NCI-H524 (cell line): ENCODE measurements around the gene CNN2.

Source experiments
- DNase-seq, 2 experiments: peaks; one replicate each; lab custom pipeline; 2025; lab: John Stamatoyannopoulos, UW

The CNN2 gene

GRCh38 chr19:1026783-1027649 is 608 bp downstream of the CNN2 start:
- DNase-seq: no peak

- no peak for DNase-seq
Measured at GRCh38 chr19:1027650-1028061, 1.2 kb downstream of the CNN2 start.

DNA sequence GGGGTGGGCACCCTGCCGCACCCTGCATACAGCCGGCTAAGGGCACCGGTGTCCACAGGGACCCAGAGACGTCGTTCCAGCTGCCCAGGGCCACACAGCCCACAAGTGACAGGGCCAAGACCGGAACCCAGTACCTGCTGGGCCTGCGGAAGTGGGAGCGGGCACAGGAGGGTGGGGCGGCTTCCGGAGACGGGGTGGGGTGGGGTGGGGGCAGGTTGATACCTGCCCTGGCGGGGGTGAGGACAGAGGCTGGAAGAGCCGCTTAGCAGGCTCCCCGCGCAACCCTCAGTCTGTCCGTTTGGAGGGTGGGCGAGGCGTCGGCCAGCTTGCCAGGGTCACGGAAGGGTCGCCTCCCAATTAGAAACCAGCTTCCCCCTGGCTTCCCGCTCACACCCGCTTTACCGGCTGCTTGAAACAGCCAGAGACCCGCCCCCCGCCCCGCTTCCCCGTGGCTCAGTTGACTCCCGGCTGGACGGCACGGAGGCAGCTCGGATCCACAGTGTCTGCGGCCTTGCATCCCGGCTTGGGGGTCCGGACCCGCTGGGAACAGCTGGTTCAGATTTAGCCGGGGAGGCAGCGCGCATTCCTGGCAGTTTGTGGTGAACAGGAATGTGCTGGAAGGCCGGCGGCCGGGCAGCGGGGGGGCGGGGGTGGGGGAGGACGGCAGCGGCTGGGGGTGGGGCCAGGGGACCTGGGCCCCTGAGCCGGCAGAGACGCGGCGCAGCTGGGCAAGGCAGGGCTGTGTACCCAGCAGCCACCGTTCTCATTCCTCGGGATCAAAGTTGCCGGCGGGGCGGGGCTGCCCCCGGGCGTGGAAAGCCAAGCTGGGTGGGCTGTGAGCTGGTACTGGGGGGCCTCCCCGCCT is 1.9 kb downstream of the CNN2 start:
- DNase-seq: peak in 1 of 2 experiments; percentile 40

- DNase-seq: no peak
Measured at GRCh38 chr19:1032264-1032867, 6.0 kb downstream of the CNN2 start.

GRCh38 chr19:1035998-1036621 is 9.7 kb downstream of the CNN2 start:
- peak in 1 of 2 experiments; percentile 27 for DNase-seq

GRCh38 chr19:1037621-1038064 is 11.2 kb downstream of the CNN2 start:
- DNase-seq: no peak

DNA sequence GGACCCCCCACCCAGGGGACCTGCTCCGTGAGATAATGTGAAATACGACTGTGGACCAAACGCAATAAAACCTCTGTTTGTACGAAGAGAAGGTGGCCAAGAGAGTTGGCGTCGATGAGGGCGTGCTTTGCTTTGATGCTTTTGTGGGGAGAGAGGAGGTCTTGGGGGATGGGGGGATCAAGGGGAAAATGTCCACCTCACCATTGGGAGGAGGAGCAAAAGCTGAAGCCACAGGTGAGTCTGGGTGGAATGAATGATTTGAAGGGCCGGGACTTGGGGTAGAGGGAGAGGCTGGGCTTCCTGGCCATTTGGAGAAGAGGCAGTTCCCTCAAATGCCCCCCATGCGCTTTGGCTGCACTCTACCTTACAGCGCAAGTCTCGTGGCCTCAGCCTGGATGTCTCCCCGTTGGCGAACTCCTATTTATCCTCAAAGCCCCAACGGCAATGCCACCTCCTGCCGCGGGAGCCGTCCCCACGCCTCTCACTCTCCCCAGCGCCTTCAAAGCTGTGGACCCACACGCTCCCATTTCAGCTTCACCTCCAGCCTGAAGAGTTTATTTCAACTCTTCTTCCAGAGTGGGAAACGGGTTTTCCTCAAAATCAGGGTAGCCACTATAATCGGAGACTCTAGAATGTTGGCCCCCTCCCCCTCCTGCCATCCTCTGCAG is 12.7 kb downstream of the CNN2 start:
- no peak for DNase-seq

DNA sequence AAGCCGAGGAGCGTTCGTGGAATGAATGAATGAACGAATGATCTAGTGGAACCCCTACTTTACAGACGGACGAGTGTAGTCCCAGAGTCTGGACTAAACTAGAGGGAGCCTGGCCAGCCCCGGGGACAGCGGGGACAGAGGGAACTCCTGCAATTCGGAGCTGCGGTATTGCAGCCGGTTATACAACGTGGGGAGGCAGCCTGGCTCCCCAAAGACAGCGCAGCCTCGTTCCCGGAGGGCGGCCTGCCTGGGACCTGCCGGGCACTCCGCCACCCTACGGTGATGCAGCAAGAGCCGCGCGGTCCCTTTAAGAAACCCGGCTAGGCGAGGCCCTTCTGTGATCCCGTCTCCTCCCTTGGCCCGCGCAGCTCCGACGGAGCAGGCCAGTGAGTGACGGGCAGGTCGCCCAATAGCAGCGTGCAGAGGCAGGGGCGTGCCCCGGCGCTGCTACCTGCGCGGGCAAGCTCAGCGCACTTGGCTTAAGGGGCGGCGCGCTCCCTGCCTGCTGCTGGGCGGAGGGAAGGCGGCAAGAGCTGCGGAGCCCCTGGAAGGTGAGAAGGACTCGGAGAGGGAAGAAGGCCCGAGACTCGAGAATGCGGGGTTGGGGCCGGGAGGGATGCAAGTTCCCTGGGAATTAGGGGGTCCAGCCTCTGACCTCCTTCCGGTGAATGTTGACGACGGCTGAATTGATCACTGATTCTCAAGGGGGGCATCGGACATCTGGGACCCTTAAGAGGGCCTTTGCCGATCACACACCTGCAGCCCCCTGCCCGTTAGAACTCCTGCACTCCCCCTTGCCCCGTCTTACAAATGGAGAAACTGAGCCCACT is 13.5 kb downstream of the CNN2 start, which contains the start of gene ABCA7:
ABCA7 (plus strand) TSS at position 462 of the 830 bp plus-strand sequence. CDS start 1,255 bp downstream, outside the sequence.
- peak; percentile 97 to 99 for DNase-seq

GRCh38 chr19:1040476-1041271 is 14.3 kb downstream of the CNN2 start:
- DNase-seq: peak; percentile 97 to 99

DNA sequence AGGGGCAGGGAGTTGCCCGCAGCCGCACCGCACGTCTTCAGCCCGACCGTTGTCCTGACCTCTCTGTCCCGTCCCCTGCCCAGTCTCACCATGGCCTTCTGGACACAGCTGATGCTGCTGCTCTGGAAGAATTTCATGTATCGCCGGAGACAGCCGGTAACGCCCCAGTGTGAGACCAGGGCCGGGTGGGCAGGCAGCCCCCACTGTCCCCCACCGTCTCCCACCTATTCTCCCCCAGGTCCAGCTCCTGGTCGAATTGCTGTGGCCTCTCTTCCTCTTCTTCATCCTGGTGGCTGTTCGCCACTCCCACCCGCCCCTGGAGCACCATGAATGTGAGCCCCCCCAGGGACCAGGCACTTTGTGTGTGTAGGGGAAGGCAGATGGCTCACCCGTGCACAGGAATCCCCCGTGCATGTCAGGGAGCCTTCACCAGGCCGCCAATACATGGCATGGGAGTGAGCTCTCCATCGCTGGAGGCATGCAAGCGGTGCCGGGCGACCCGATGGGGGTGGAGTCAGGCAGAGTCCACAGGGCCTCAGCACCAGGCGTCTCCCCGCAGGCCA is 14.9 kb downstream of the CNN2 start:
- peak in 1 of 2 experiments; percentile 44 for DNase-seq

DNA sequence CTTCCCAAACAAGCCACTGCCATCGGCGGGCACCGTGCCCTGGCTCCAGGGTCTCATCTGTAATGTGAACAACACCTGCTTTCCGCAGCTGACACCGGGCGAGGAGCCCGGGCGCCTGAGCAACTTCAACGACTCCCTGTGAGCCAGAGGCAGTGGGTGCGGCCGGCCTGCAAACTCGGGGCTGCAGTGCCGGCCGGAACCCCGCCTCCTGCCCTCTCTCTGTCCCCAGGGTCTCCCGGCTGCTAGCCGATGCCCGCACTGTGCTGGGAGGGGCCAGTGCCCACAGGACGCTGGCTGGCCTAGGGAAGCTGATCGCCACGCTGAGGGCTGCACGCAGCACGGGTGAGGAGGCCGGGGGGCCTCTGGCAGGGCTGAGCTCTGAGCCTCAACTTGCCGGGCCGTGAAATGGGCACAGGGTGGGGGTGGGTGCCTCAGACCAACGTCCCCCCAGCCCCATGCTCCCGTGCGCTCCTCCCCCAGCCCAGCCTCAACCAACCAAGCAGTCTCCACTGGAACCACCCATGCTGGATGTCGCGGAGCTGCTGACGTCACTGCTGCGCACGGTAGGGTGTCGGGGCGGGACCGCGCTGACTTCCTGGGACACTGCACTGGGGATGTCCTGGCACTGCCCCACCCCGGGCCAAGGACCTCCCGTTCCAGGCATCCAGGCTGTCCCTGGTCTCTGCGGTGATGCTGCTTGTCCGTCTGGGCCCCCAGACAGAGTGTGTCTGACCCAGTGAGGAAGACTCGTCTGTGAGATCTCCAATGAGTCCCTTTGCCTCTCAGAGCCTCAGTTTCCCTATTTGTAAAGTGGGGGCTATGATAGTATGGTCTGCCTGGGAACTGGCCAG is 15.7 kb downstream of the CNN2 start:
- peak in 1 of 2 experiments; percentile 52 for DNase-seq

DNA sequence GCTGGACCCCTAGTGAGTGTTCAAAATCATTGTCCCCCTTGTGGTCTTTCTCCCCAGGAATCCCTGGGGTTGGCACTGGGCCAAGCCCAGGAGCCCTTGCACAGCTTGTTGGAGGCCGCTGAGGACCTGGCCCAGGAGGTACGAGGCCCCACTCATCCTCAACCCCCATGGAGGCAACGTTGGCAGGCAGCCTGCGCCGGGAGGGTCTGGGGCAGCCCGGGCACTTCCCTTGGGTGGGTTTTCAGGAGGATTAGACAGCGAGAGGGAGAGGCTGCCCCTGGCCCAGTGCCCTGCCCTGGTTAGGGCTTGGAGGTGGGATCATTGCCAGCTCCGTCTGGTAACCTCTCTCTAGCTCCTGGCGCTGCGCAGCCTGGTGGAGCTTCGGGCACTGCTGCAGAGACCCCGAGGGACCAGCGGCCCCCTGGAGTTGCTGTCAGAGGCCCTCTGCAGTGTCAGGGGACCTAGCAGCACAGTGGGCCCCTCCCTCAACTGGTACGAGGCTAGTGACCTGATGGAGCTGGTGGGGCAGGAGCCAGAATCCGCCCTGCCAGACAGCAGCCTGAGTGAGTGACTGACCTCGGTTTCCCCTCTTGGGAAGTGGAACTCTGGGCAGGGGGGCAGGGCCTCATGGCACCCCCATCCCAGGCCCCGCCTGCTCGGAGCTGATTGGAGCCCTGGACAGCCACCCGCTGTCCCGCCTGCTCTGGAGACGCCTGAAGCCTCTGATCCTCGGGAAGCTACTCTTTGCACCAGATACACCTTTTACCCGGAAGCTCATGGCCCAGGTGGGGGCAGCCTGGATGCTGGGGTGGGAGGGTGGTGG is 16.5 kb downstream of the CNN2 start:
- peak; percentile 51 to 69 for DNase-seq

GRCh38 chr19:1045247-1045603 is 18.8 kb downstream of the CNN2 start:
- no peak for DNase-seq

DNA sequence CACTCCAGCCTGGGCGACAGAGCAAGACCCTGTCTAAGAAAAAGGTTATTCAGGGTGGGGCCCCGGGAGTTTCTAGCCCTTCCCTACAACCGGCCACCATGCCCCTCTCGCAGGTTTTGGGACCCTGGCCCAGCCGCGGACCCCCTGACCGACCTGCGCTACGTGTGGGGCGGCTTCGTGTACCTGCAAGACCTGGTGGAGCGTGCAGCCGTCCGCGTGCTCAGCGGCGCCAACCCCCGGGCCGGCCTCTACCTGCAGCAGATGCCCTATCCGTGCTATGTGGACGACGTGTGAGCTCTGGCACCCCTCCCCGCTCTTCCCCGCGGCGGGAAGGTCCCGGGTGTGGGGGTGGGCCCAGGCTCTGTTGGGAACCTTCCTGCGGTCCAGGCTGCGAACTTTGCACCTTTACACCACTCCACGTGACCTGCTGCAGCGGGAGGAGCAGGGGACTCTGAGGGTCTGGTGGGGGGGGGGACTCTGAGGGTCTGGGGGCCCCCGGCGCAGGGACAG is 19.8 kb downstream of the CNN2 start:
- no peak for DNase-seq

- DNase-seq: no peak
Measured at GRCh38 chr19:1046836-1047695, 20.7 kb downstream of the CNN2 start.

GRCh38 chr19:1047696-1048147 is 21.3 kb downstream of the CNN2 start:
- no peak for DNase-seq
